SK-N-SH treated with all-trans-retinoic acid at 6 μM for 48 hours (cell line): Measurements from ENCODE around the gene NATD1.

Experiments
- ATAC-seq: fragments of 200-7000 bp; cut with Tn5 transposase; 3 replicates; pipeline ENCODE4 v1.9.1; 2020; ENCODE audit warnings: mild to moderate bottlenecking, moderate library complexity
- BACH2 ChIP-seq: fragments of 250-450 bp; sonication (Bioruptor Pico); IDR thresholded peaks from 2 replicates; pipeline ENCODE4 v1.9.0; 2021; ENCODE audit warnings: mild to moderate bottlenecking, borderline replicate concordance
- CREB5 ChIP-seq: fragments of 250-450 bp; sonication (Bioruptor Pico); IDR thresholded peaks from 2 replicates; pipeline ENCODE4 v1.5.1; 2020; ENCODE audit warnings: low read depth, mild to moderate bottlenecking, moderate library complexity
- CSDC2 ChIP-seq: fragments of 250-450 bp; sonication (Bioruptor Pico); IDR thresholded peaks from 2 replicates; pipeline ENCODE4 v1.5.0; 2020; ENCODE audit warnings: mild to moderate bottlenecking, moderate library complexity
- ESRRG ChIP-seq: fragments of 250-450 bp; sonication (Bioruptor Pico); IDR thresholded peaks from 2 replicates; pipeline ENCODE4 v1.6.1; 2021; ENCODE audit warnings: mild to moderate bottlenecking
- GLIS3 ChIP-seq: fragments of 250-450 bp; sonication (Bioruptor Pico); IDR thresholded peaks from 2 replicates; pipeline ENCODE4 v1.5.0; 2020; ENCODE audit warnings: mild to moderate bottlenecking, moderate library complexity
- ISL1 ChIP-seq: fragments of 250-450 bp; sonication (Bioruptor Pico); IDR thresholded peaks from 2 replicates; pipeline ENCODE4 v2.1.2; 2022; ENCODE audit warnings: mild to moderate bottlenecking, moderate library complexity
- POU6F1 ChIP-seq: fragments of 250-450 bp; sonication (Bioruptor Pico); IDR thresholded peaks from 2 replicates; pipeline ENCODE4 v1.8.0; 2021; ENCODE audit warnings: low read depth, mild to moderate bottlenecking, moderate library complexity, borderline replicate concordance
- PPARA ChIP-seq: fragments of 250-450 bp; sonication (Bioruptor Pico); IDR thresholded peaks from 2 replicates; pipeline ENCODE4 v1.5.0; 2020; ENCODE audit warnings: mild to moderate bottlenecking, borderline replicate concordance
- TCF4 ChIP-seq: fragments of 250-450 bp; sonication (Bioruptor Pico); IDR thresholded peaks from 2 replicates; pipeline ENCODE4 v1.8.0; 2021; ENCODE audit warnings: mild to moderate bottlenecking, moderate library complexity, borderline replicate concordance
- TSHZ2 ChIP-seq: fragments of 250-450 bp; sonication (Bioruptor Pico); IDR thresholded peaks from 2 replicates; pipeline ENCODE4 v1.5.0; 2020; ENCODE audit warnings: mild to moderate bottlenecking, moderate library complexity
- ZC3H10 ChIP-seq: fragments of 250-450 bp; sonication (Bioruptor Pico); IDR thresholded peaks from 2 replicates; pipeline ENCODE4 v1.5.1; 2021; ENCODE audit warnings: mild to moderate bottlenecking, moderate library complexity
- ZFP3 ChIP-seq: fragments of 250-450 bp; sonication (Bioruptor Pico); IDR thresholded peaks from 2 replicates; pipeline ENCODE4 v1.5.0; 2020; ENCODE audit warnings: mild to moderate bottlenecking, moderate library complexity
- ZFP30 ChIP-seq: fragments of 450-650 bp; formaldehyde crosslinking; IDR thresholded peaks from 2 replicates; pipeline ENCODE4 v1.5.0; 2022; ENCODE audit warnings: mild to moderate bottlenecking, moderate library complexity
- ZNF565 ChIP-seq: fragments of 450-650 bp; formaldehyde crosslinking; conservative IDR thresholded peaks from 2 replicates; pipeline ENCODE4 v1.5.0; 2020; ENCODE audit warnings: low read depth, mild to moderate bottlenecking, moderate library complexity
- ZNF8 ChIP-seq: fragments of 450-650 bp; formaldehyde crosslinking; IDR thresholded peaks from 2 replicates; pipeline ENCODE4 v1.5.0; 2020; ENCODE audit warnings: mild to moderate bottlenecking, moderate library complexity
- TF ChIP-seq, protein P1 (sequence below): fragments of 250-450 bp; sonication (Bioruptor Pico); IDR thresholded peaks from 2 replicates; pipeline ENCODE4 v1.5.1; 2021; ENCODE audit warnings: mild to moderate bottlenecking, moderate library complexity

NATD1 gene, protein sequence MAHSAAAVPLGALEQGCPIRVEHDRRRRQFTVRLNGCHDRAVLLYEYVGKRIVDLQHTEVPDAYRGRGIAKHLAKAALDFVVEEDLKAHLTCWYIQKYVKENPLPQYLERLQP

GRCh38 chr17:21252796-21253645 lies at the start of gene NATD1:
NATD1 (minus strand) TSS chr17:21253410; CDS start chr17:21253264, 146 bp downstream.
- ATAC-seq: peak; percentile 79
- TF ChIP-seq TCF4 (no peak), ESRRG (CRISPR knock-in tag) (no peak), GLIS3 (CRISPR knock-in tag) (no peak), POU6F1 (no peak), ZC3H10 (CRISPR knock-in tag) (no peak), ZNF565 (CRISPR knock-in tag) (no peak), ZFP3 (no peak), ZFP30 (no peak), TSHZ2 (CRISPR knock-in tag) (no peak), PPARA (CRISPR knock-in tag) (no peak), CSDC2 (CRISPR knock-in tag) (no peak)
- TF ChIP-seq, all 23 proteins: peak for 0

DNA sequence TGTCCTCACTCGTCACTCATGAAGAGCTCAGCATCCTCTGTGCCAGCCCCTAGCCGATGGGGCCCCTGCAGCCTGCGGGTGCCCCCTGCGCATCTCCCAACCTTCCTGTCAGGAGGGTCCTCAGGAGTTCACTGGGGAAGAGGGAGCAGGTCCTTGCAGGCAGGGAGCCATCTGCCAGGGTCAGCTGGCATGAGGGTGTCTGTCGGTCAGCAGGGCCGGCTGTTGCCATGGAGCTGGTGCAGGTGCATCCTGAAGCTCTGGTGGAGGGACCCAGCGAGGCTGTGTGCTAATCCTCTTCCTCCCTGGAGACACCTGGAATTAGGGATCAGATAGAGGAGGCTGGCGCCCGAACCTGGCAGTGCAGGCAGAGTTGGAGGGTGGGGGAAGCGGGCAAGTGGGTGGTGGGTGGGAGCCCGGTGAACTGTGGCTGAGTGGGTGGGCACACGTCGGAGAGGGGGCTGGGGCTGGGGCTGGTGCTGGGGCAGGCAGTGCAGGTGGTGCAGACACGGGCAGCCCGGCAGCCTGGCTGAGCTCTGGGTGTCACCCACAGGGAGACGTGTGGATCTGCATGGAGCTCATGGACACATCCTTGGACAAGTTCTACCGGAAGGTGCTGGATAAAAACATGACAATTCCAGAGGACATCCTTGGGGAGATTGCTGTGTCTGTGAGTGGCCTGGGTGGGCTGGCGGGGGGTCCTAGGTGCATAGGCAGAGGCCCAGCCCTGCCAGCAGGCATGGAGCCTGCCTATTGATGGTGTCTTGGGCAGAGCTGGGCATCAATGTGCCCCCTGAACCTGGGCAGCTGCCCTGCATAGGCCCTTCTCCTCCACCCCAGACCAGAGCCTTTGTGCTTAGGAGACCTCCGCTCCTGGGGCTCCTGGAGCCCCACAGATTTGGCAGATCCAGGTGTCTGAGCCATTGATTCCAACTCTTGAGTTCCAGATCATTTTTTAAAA lies 48.7 kb upstream of the NATD1 start:
- ATAC-seq: no peak
- TF ChIP-seq BACH2 (CRISPR knock-in tag): no peak
- TF ChIP-seq GLIS3 (CRISPR knock-in tag): no peak
- TF ChIP-seq CSDC2 (CRISPR knock-in tag): no peak
- no peak for TF ChIP-seq ZNF8 (CRISPR knock-in tag)
- TF ChIP-seq, all 23 proteins: peak for 0

GRCh38 chr17:21300601-21301571 lies 47.7 kb upstream of the NATD1 start:
- no peak for ATAC-seq

More at GRCh38 chr17:21300601-21301571, 47.7 kb upstream of the NATD1 start:
- TF ChIP-seq CSDC2 (CRISPR knock-in tag): no peak
- TF ChIP-seq BACH2 (CRISPR knock-in tag): no peak
- no peak for TF ChIP-seq POU6F1
- no peak for TF ChIP-seq ISL1 (CRISPR knock-in tag)
- TF ChIP-seq, protein P1, sequence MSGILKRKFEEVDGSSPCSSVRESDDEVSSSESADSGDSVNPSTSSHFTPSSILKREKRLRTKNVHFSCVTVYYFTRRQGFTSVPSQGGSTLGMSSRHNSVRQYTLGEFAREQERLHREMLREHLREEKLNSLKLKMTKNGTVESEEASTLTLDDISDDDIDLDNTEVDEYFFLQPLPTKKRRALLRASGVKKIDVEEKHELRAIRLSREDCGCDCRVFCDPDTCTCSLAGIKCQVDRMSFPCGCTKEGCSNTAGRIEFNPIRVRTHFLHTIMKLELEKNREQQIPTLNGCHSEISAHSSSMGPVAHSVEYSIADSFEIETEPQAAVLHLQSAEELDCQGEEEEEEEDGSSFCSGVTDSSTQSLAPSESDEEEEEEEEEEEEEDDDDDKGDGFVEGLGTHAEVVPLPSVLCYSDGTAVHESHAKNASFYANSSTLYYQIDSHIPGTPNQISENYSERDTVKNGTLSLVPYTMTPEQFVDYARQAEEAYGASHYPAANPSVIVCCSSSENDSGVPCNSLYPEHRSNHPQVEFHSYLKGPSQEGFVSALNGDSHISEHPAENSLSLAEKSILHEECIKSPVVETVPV (CRISPR knock-in tag): no peak
- TF ChIP-seq TCF4: no peak
- no peak for TF ChIP-seq CREB5 (CRISPR knock-in tag)
